ENCODE measurements around the gene PPP2R5C. TPM values are rescaled to one million over a fixed set of nuclear protein-coding genes. Genes with fewer than 3 reads are reported as not detected.
A peak's percentile ranks its signal among the peaks of the same experiment; 100 is the strongest.

The PPP2R5C gene
- total and polyA plus RNA-seq, 8 donors = 41.6 to 76.1 (median 55.9) TPM

GRCh38 chr14:101715210-101716076 lies 46.1 kb upstream of the PPP2R5C start:
- no peak for FAIRE-seq
- peak in 1 of 6 donors; percentile 10 for DNase-seq
- intact Hi-C loops (cut with DNase I) = no loop called here
- no peaks in the 10 kb centered on the region for H3K27me3 ChIP-seq
- no peaks in the 10 kb centered on the region for H3K36me3 ChIP-seq
- no peak overlapping the region for H3K27ac ChIP-seq
- no peak for TF ChIP-seq CTCF (IDR thresholded peaks at IDR 0.05)
- no peak overlapping the region for H3K4me3 ChIP-seq
- no peaks in the 10 kb centered on the region for H3K4me1 ChIP-seq
- H3K9me3 ChIP-seq = no peaks in the 10 kb centered on the region
- ATAC-seq = no peak
- 84 to 89% methylated on average over 14 of the region's 14 CpGs for WGBS, 2 donors

GRCh38 chr14:101716077-101716950 lies 45.2 kb upstream of the PPP2R5C start:
- intact Hi-C loops (cut with DNase I) = no loop called here
- no peaks in the 10 kb centered on the region for H3K9me3 ChIP-seq
- no peaks in the 10 kb centered on the region for H3K4me1 ChIP-seq
- H3K27ac ChIP-seq = no peak overlapping the region
- DNase-seq (peak in 1 of 6 donors; percentile 10), FAIRE-seq (no peak), ATAC-seq (no peak)
- H3K27me3 ChIP-seq = no peaks in the 10 kb centered on the region
- 82 to 83% methylated on average over 19 of the region's 19 CpGs for WGBS, 2 donors
- no peak for TF ChIP-seq CTCF (IDR thresholded peaks at IDR 0.05)
- no peaks in the 10 kb centered on the region for H3K36me3 ChIP-seq
- no peak overlapping the region for H3K4me3 ChIP-seq

DNA sequence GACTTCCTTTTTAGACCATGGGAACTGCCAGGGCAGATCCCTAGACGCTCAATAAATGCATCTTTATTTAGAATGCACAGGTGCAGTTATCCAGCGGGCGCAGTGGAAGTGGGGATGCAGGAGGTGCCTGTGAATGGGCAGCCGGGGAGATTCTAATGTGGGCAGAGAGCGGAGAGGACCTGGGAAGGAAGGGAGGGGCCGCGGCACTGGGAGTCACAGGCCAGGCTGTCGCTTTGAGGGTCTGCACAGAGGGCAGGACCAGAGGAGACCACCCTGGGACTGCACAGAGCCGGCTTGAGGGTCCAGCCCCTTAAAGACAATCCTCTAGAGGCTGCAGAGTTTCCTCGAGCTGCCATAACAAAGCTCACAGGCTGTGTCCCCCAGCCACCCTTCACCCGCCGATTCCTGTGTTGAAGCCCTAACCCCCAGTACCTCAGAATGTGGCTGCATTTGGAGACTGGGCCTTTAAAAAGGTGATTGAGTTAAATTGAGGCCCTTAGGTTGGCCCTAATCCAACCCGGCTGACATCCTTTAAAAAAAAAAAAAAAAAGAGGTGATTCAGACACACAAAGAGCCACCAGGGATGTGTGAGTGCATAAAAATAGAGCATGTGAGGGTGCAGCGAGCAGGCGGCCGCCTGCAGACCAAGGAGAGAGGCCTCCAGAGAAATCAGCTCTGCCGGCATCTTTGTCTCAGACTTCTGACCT lies 44.4 kb upstream of the PPP2R5C start:
- no peaks in the 10 kb centered on the region for H3K36me3 ChIP-seq
- no peak overlapping the region for H3K27ac ChIP-seq
- DNase-seq (peak in 1 of 6 donors; percentile 4), ATAC-seq (no peak), FAIRE-seq (no peak)
- no peaks in the 10 kb centered on the region for H3K9me3 ChIP-seq
- no peak for TF ChIP-seq CTCF (IDR thresholded peaks at IDR 0.05)
- no peak overlapping the region for H3K4me3 ChIP-seq
- intact Hi-C loops (cut with DNase I) = no loop called here
- H3K27me3 ChIP-seq = no peaks in the 10 kb centered on the region
- 86 to 87% methylated on average over 17 of the region's 17 CpGs for WGBS, 2 donors
- no peaks in the 10 kb centered on the region for H3K4me1 ChIP-seq

GRCh38 chr14:101717663-101718490 lies 43.6 kb upstream of the PPP2R5C start:
- ATAC-seq (no peak), DNase-seq (peak in 1 of 6 donors; percentile 3), FAIRE-seq (no peak)
- no peak overlapping the region for H3K4me3 ChIP-seq
- intact Hi-C loops (cut with DNase I) = no loop called here
- H3K9me3 ChIP-seq = no peaks in the 10 kb centered on the region
- no peak overlapping the region for H3K27ac ChIP-seq
- no peaks in the 10 kb centered on the region for H3K36me3 ChIP-seq
- H3K27me3 ChIP-seq = no peaks in the 10 kb centered on the region
- no peak for TF ChIP-seq CTCF (IDR thresholded peaks at IDR 0.05)
- 85 to 87% methylated on average over 19 of the region's 19 CpGs for WGBS, 2 donors
- H3K4me1 ChIP-seq = no peaks in the 10 kb centered on the region

Data from pancreas (tissue), 10 donors.